HL-60 (cell line): ENCODE results near the gene ARL3.

Experiments
- CTCF ChIP-seq: IDR thresholded peaks from one replicate; pipeline ENCODE4 v1.5.1; 2011; ENCODE audit warnings: low read length, control low read depth, inconsistent platforms; ENCODE audit not compliant: insufficient read depth
- GABPA ChIP-seq: IDR thresholded peaks from 2 replicates; pipeline ENCODE4 v1.6.1; 2012; ENCODE audit warnings: low read depth
- SPI1 ChIP-seq: IDR thresholded peaks from 2 replicates; pipeline ENCODE4 v1.6.1; 2012; ENCODE audit warnings: low read depth, mild to moderate bottlenecking, borderline replicate concordance
- TF ChIP-seq, protein P1 (sequence below): IDR thresholded peaks from 2 replicates; pipeline ENCODE4 v1.6.1; 2012; ENCODE audit warnings: low read depth; ENCODE audit not compliant: insufficient replicate concordance

GRCh38 chr10:102713539-102713813, 721 bp downstream of the ARL3 start:
- TF ChIP-seq CTCF, result no peak
- no peak for TF ChIP-seq GABPA
- no peak for TF ChIP-seq SPI1
- TF ChIP-seq, protein P1, sequence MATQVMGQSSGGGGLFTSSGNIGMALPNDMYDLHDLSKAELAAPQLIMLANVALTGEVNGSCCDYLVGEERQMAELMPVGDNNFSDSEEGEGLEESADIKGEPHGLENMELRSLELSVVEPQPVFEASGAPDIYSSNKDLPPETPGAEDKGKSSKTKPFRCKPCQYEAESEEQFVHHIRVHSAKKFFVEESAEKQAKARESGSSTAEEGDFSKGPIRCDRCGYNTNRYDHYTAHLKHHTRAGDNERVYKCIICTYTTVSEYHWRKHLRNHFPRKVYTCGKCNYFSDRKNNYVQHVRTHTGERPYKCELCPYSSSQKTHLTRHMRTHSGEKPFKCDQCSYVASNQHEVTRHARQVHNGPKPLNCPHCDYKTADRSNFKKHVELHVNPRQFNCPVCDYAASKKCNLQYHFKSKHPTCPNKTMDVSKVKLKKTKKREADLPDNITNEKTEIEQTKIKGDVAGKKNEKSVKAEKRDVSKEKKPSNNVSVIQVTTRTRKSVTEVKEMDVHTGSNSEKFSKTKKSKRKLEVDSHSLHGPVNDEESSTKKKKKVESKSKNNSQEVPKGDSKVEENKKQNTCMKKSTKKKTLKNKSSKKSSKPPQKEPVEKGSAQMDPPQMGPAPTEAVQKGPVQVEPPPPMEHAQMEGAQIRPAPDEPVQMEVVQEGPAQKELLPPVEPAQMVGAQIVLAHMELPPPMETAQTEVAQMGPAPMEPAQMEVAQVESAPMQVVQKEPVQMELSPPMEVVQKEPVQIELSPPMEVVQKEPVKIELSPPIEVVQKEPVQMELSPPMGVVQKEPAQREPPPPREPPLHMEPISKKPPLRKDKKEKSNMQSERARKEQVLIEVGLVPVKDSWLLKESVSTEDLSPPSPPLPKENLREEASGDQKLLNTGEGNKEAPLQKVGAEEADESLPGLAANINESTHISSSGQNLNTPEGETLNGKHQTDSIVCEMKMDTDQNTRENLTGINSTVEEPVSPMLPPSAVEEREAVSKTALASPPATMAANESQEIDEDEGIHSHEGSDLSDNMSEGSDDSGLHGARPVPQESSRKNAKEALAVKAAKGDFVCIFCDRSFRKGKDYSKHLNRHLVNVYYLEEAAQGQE, result no peak
